GM23338 (cell line): Measurements from ENCODE around the gene PGGT1B. TPM values are rescaled to one million over a fixed set of nuclear protein-coding genes. Genes with fewer than 3 reads are reported as not detected.

ENCODE experiments used
- ATAC-seq: fragments of 200-7000 bp; cut with Tn5 transposase; 3 replicates; pipeline ENCODE4 v1.9.1; 2020
- DNase-seq: peaks from one replicate; pipeline ENCODE4 v3.0.0-alpha.2; 2015; ENCODE audit warnings: low spot score
- H2AFZ ChIP-seq: fragments of 200-600 bp; sonication (generic); 2 replicates; pipeline ENCODE4 v1.8.0; 2016; ENCODE audit warnings: antibody characterized with exemption, mild to moderate bottlenecking, moderate library complexity
- H3F3A ChIP-seq: fragments of 200-600 bp; sonication (generic); replicated peaks from 2 replicates; pipeline ENCODE4 v1.8.0; 2017; ENCODE audit warnings: antibody characterized with exemption, mixed run types, low read depth
- H3K27ac ChIP-seq: fragments of 200-600 bp; sonication (generic); 2 replicates; pipeline ENCODE4 v1.6.1; 2016; ENCODE audit warnings: low read depth
- H3K27me3 ChIP-seq: fragments of 200-600 bp; sonication (generic); 2 replicates; pipeline ENCODE4 v1.8.0; 2016; ENCODE audit warnings: mild to moderate bottlenecking, mixed run types, moderate library complexity; ENCODE audit not compliant: insufficient read depth
- H3K36me3 ChIP-seq: fragments of 200-600 bp; sonication (generic); 2 replicates; pipeline ENCODE4 v1.8.0; 2016; ENCODE audit warnings: mild to moderate bottlenecking; ENCODE audit not compliant: insufficient read depth
- H3K4me1 ChIP-seq: fragments of 200-600 bp; sonication (generic); 2 replicates; pipeline ENCODE4 v1.8.0; 2016; ENCODE audit warnings: mild to moderate bottlenecking, moderate library complexity; ENCODE audit not compliant: insufficient read depth
- H3K4me2 ChIP-seq: fragments of 200-600 bp; sonication (generic); 2 replicates; pipeline ENCODE4 v1.7.1; 2017; ENCODE audit warnings: mixed run types
- H3K4me3 ChIP-seq: fragments of 200-600 bp; sonication (generic); 2 replicates; pipeline ENCODE4 v1.6.1; 2016; ENCODE audit warnings: mixed run types
- H3K79me2 ChIP-seq: fragments of 200-600 bp; sonication (generic); replicated peaks from 2 replicates; pipeline ENCODE4 v1.8.0; 2017; ENCODE audit warnings: mild to moderate bottlenecking; ENCODE audit not compliant: insufficient read depth
- H3K9me2 ChIP-seq: fragments of 200-600 bp; sonication (generic); 2 replicates; pipeline ENCODE4 v1.8.0; 2017; ENCODE audit not compliant: insufficient read depth
- H4K20me1 ChIP-seq: fragments of 200-600 bp; sonication (generic); replicated peaks from 2 replicates; pipeline ENCODE4 v1.8.0; 2017; ENCODE audit warnings: mild to moderate bottlenecking; ENCODE audit not compliant: insufficient read depth
- H3K27ac Mint-ChIP-seq: 2 replicates; pipeline ENCODE4 v1.8.0; 2020; ENCODE audit warnings: inconsistent platforms, mild to moderate bottlenecking, moderate library complexity, mixed read lengths
- H3K27me3 Mint-ChIP-seq: 3 replicates; pipeline ENCODE4 v1.8.0; 2022; ENCODE audit warnings: low read depth, mild to moderate bottlenecking, moderate library complexity, mixed read lengths, inconsistent platforms; ENCODE audit not compliant: insufficient read depth, poor library complexity
- H3K36me3 Mint-ChIP-seq: 3 replicates; pipeline ENCODE4 v1.8.0; 2021; ENCODE audit warnings: low read depth, mild to moderate bottlenecking, inconsistent platforms, moderate library complexity, mixed read lengths
- H3K4me1 Mint-ChIP-seq: 3 replicates; pipeline ENCODE4 v1.8.0; 2020; ENCODE audit warnings: mild to moderate bottlenecking, inconsistent platforms, mixed read lengths
- H3K4me3 Mint-ChIP-seq: 3 replicates; pipeline ENCODE4 v1.8.0; 2021; ENCODE audit warnings: moderate library complexity, mild to moderate bottlenecking, inconsistent platforms, mixed read lengths
- H3K9me3 Mint-ChIP-seq: 3 replicates; pipeline ENCODE4 v1.8.0; 2020; ENCODE audit warnings: moderate library complexity, mild to moderate bottlenecking, inconsistent platforms, mixed read lengths
- CREB1 ChIP-seq: fragments of 250-450 bp; sonication (Bioruptor Pico); IDR thresholded peaks from 2 replicates; pipeline ENCODE4 v1.5.0; 2020; ENCODE audit warnings: low read depth, mild to moderate bottlenecking, moderate library complexity
- EZH2 ChIP-seq: fragments of 200-600 bp; sonication (generic); IDR thresholded peaks from one replicate; pipeline ENCODE4 v1.8.0; 2017; ENCODE audit warnings: antibody characterized with exemption, mild to moderate bottlenecking, low read depth; ENCODE audit not compliant: unreplicated experiment
- EZH2phosphoT487 ChIP-seq: fragments of 200-600 bp; sonication (generic); IDR thresholded peaks from one replicate; pipeline ENCODE4 v1.8.1; 2018; ENCODE audit warnings: antibody characterized with exemption; ENCODE audit not compliant: unreplicated experiment
- NANOG ChIP-seq: IDR thresholded peaks from 2 replicates; pipeline ENCODE4 v1.6.1; 2016; ENCODE audit warnings: antibody characterized with exemption, borderline replicate concordance
- REST ChIP-seq: IDR thresholded peaks from one replicate; pipeline ENCODE4 v1.6.1; 2018; ENCODE audit warnings: antibody characterized with exemption; ENCODE audit not compliant: unreplicated experiment
- STAT1 ChIP-seq: IDR thresholded peaks from one replicate; pipeline ENCODE4 v1.6.1; 2016; ENCODE audit warnings: antibody characterized with exemption; ENCODE audit not compliant: unreplicated experiment
- ZNF331 ChIP-seq: fragments of 250-450 bp; sonication (Bioruptor Pico); IDR thresholded peaks from 2 replicates; pipeline ENCODE4 v1.5.0; 2020; ENCODE audit warnings: low read depth, mild to moderate bottlenecking, moderate library complexity
- ZNF462 ChIP-seq: fragments of 250-450 bp; sonication (Bioruptor Pico); IDR thresholded peaks from 2 replicates; pipeline ENCODE4 v1.5.0; 2020; ENCODE audit warnings: mild to moderate bottlenecking, moderate library complexity
- polyA plus RNA-seq: library from polyadenylated mRNA; unstranded; fragments of >200 nt; fragmentation: Nextera tagmentation; extraction: Ambion mirVana; gene quantifications from 2 replicates; pipeline ENCODE4 v1.2.1, GENCODE V29; 2016
- total RNA-seq: library from RNA; depleted of rRNA; stranded (reverse); fragments of >200 nt; shearing (Covaris generic); gene quantifications from 2 replicates; pipeline ENCODE4 v1.2.3, GENCODE V29; 2014
- TF ChIP-seq, protein P1 (sequence below): IDR thresholded peaks from 2 replicates; pipeline ENCODE4 v1.6.1; 2016; ENCODE audit warnings: antibody characterized with exemption
- TF ChIP-seq, protein P2 (sequence below), 2 experiments: fragments of 200-600 bp in 1 of 2; sonication (generic) in 1 of 2; conservative IDR thresholded peaks; 2 replicates each; pipeline versions ENCODE4 v1.5.1 to v1.6.1; 2016 to 2017; ENCODE audit warnings: antibody characterized with exemption in 2 of 2, low read depth in 2 of 2, mild to moderate bottlenecking in 2 of 2, moderate library complexity in 1 of 2

Gene PGGT1B
- total and polyA plus RNA-seq, 2 experiments from 2014 or later: 8.6 to 12.9 TPM

DNA sequence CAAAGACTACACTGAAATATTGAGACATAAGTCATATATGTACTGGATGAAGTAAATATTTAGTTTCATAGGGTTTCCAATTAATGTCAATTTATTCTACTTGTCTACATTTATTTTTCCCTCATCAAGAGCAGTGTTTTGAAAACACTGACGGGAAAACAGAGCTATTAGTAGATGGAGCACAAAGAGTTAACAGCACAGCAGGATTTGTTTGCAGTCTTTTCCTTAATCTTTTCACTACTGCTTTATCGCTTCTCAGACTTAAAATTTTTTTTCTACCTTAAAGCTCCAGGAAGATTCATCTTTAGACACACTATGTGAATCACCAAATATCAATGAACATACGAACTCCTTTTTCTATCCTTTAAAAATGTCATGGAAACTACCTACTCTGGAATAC, 25.6 kb downstream of the PGGT1B start:
- H3K27ac Mint-ChIP-seq: no peak overlapping the region

More for the DNA sequence above, 25.6 kb downstream of the PGGT1B start:
- DNase-seq: no peak
- no peaks in the 10 kb centered on the region for H3K27me3 ChIP-seq
- no peaks in the 10 kb centered on the region for H3F3A ChIP-seq
- TF ChIP-seq ZNF462 (CRISPR knock-in tag): no peak
- TF ChIP-seq, protein P1, sequence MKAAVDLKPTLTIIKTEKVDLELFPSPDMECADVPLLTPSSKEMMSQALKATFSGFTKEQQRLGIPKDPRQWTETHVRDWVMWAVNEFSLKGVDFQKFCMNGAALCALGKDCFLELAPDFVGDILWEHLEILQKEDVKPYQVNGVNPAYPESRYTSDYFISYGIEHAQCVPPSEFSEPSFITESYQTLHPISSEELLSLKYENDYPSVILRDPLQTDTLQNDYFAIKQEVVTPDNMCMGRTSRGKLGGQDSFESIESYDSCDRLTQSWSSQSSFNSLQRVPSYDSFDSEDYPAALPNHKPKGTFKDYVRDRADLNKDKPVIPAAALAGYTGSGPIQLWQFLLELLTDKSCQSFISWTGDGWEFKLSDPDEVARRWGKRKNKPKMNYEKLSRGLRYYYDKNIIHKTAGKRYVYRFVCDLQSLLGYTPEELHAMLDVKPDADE: no peak
- TF ChIP-seq, protein P2, sequence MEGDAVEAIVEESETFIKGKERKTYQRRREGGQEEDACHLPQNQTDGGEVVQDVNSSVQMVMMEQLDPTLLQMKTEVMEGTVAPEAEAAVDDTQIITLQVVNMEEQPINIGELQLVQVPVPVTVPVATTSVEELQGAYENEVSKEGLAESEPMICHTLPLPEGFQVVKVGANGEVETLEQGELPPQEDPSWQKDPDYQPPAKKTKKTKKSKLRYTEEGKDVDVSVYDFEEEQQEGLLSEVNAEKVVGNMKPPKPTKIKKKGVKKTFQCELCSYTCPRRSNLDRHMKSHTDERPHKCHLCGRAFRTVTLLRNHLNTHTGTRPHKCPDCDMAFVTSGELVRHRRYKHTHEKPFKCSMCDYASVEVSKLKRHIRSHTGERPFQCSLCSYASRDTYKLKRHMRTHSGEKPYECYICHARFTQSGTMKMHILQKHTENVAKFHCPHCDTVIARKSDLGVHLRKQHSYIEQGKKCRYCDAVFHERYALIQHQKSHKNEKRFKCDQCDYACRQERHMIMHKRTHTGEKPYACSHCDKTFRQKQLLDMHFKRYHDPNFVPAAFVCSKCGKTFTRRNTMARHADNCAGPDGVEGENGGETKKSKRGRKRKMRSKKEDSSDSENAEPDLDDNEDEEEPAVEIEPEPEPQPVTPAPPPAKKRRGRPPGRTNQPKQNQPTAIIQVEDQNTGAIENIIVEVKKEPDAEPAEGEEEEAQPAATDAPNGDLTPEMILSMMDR (conservative IDR thresholded peaks at IDR 0.05; ENCODE audit: low read depth in 2 of 2): no peak
- no peak for TF ChIP-seq STAT1
- no peak for TF ChIP-seq ZNF331 (CRISPR knock-in tag)
- no peak for TF ChIP-seq NANOG
- no peak for TF ChIP-seq EZH2
- TF ChIP-seq CREB1 (CRISPR knock-in tag): no peak
- TF ChIP-seq EZH2phosphoT487: no peak
- TF ChIP-seq REST: no peak
- no peaks in the 10 kb centered on the region for H3K27me3 Mint-ChIP-seq
- no peaks in the 10 kb centered on the region for H3K79me2 ChIP-seq
- H4K20me1 ChIP-seq: no peaks in the 10 kb centered on the region; the same call in 1 of the 2 replicates
- no peak overlapping the region for H3K4me3 Mint-ChIP-seq
- no peak overlapping the region for H2AFZ ChIP-seq
- H3K4me1 Mint-ChIP-seq: no peaks in the 10 kb centered on the region; the same call in 2 of the 3 replicates
- H3K4me3 ChIP-seq: no peak overlapping the region
- H3K36me3 ChIP-seq: peaks cover 20% of the 10 kb centered on the region
- no peak for ATAC-seq
- peaks cover 6% of the 10 kb centered on the region; the same call in 2 of the 3 replicates for H3K36me3 Mint-ChIP-seq
- H3K9me3 Mint-ChIP-seq: no peaks in the 10 kb centered on the region
- no peaks in the 10 kb centered on the region for H3K9me2 ChIP-seq
- H3K4me2 ChIP-seq: no peak overlapping the region
- no peaks in the 10 kb centered on the region for H3K4me1 ChIP-seq
- no peak overlapping the region for H3K27ac ChIP-seq
